Measurements from ENCODE around the gene OXCT2. TPM values are rescaled to one million over a fixed set of nuclear protein-coding genes. Genes with fewer than 3 reads are reported as not detected.

OXCT2 gene
- total and polyA plus RNA-seq, 9 of the 15 experiments (the other 6 are each of a cell fraction or from before 2014, with no cell fraction given) = 0.08 to 0.64 (median 0.22) TPM; not detected in 2

DNA sequence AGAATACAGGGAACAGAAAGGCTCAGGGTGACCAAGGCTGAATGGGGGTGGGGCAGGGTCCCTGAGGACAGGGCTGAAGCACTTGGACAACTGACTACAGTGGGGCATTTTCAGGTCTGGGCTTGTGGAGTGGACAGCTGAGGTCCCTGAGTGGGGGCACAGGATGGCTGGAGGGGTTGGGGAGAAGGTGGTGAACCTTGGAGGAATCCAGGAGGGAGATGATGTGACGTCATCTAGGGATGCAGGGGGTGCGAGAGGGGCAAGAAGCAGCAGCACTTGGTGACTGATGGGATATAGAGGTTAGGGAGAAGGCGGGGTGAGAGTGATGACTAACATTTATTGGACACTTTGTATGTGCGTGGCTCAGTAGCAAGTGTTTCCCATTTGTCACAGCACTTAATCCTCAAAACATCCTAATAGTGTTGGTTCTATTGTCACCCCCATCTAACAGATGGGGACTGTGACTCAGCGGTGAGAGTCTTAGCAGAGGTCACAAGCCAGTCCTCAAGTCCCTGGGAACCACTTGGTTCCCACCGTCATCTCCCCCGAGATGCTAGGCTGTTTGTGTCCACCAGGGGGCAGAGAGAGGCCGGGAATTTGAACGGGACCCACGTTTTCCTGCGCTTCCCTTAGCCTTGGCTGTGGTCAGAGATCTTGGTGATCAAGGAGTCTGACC lies 45.4 kb upstream of the OXCT2 start:
- ChIA-PET POLR2A (interaction anchor here (1.0 kb wide), 1 partner anchor 10 kb away, joined by 3 read pairs; no protein-coding TSS in a partner anchor), CTCF (ENCODE audit: low intra/inter-chr PET ratio) (interaction anchor here (0.7 to 4.7 kb wide), 5 partner anchors 86 to 157 kb away, joined by 5 to 43 read pairs (median 5); partner anchors contain the start of gene MYCL)
- intact Hi-C loops (cut with micrococcal nuclease) (loop anchor here (1.0 to 5.0 kb wide), 4 partner anchors 86 to 216 kb away; no protein-coding TSS in a partner anchor), in situ Hi-C loops (cut with MboI) (no loop called here)
- BruUV-seq (replicated peaks) = no TSS peak
- ATAC-seq = peak; percentile 92
- H3K27me3 ChIP-seq (ENCODE audit: control insufficient read depth in 2 of 2, insufficient read depth in 2 of 2, low read length in 2 of 2) = peaks cover 2 to 8% of the 10 kb centered on the region in 2 experiments; a peak in 2 of 5 replicates
- WGBS (ENCODE audit: insufficient coverage, low coverage, missing lambda C conversion rate) = 9% methylated on average over 11 of the region's 11 CpGs
- H2AFZ ChIP-seq (ENCODE audit: low read depth, low read length) = peak overlapping the region; percentile 81
- H3K27ac ChIP-seq (ENCODE audit: extremely low read depth, low read depth, low read length) = no peak overlapping the region
- no peak overlapping the region for H3K4me2 ChIP-seq (ENCODE audit: insufficient read depth, low read length)
- DNase-seq (ENCODE audit: extremely low read depth in 1 of 4, low spot score in 3 of 4) = peak; percentile 84 to 88 (median 86)
- no peaks in the 10 kb centered on the region for H3K79me2 ChIP-seq (ENCODE audit: control insufficient read depth, insufficient read depth, low read length)
- H3K36me3 ChIP-seq (ENCODE audit: control insufficient read depth, insufficient read depth, low read length) = no peaks in the 10 kb centered on the region
- H3K4me1 ChIP-seq (replicated peaks in 1 of 2; ENCODE audit: control insufficient read depth in 2 of 2, insufficient read depth in 2 of 2, low read length in 2 of 2) = peaks cover 9 to 11% of the 10 kb centered on the region in 2 experiments; a peak in 4 of 5 replicates
- H4K20me1 ChIP-seq (replicated peaks; ENCODE audit: control insufficient read depth, insufficient read depth, low read length) = 0 out of 2 replicates have a peak, but pooled peaks cover 4% of the 10 kb centered on the region
- FAIRE-seq = peak; percentile 98
- H3K9me3 ChIP-seq (replicated peaks; ENCODE audit: control insufficient read depth, insufficient read depth, low read depth, low read length) = no peaks in the 10 kb centered on the region
- H3K9ac ChIP-seq (ENCODE audit: insufficient read depth in 1 of 2, low read depth in 2 of 2, low read length in 2 of 2) = no peak overlapping the region
- no peak overlapping the region for H3K4me3 ChIP-seq
- H3K9me1 ChIP-seq (ENCODE audit: control insufficient read depth, insufficient read depth, low read length) = no peaks in the 10 kb centered on the region
- TF ChIP-seq ZNF224 (CRISPR knock-in tag; IDR thresholded peaks at IDR 0.05) = no peak
- TF ChIP-seq, protein P1, sequence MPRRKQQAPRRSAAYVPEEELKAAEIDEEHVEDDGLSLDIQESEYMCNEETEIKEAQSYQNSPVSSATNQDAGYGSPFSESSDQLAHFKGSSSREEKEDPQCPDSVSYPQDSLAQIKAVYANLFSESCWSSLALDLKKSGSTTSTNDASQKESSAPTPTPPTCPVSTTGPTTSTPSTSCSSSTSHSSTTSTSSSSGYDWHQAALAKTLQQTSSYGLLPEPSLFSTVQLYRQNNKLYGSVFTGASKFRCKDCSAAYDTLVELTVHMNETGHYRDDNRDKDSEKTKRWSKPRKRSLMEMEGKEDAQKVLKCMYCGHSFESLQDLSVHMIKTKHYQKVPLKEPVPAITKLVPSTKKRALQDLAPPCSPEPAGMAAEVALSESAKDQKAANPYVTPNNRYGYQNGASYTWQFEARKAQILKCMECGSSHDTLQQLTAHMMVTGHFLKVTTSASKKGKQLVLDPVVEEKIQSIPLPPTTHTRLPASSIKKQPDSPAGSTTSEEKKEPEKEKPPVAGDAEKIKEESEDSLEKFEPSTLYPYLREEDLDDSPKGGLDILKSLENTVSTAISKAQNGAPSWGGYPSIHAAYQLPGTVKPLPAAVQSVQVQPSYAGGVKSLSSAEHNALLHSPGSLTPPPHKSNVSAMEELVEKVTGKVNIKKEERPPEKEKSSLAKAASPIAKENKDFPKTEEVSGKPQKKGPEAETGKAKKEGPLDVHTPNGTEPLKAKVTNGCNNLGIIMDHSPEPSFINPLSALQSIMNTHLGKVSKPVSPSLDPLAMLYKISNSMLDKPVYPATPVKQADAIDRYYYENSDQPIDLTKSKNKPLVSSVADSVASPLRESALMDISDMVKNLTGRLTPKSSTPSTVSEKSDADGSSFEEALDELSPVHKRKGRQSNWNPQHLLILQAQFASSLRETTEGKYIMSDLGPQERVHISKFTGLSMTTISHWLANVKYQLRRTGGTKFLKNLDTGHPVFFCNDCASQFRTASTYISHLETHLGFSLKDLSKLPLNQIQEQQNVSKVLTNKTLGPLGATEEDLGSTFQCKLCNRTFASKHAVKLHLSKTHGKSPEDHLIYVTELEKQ (CRISPR knock-in tag; IDR thresholded peaks at IDR 0.05) = no peak
- no peak for TF ChIP-seq TAF7 (tag; IDR thresholded peaks at IDR 0.05)
- TF ChIP-seq RBM25 (IDR thresholded peaks at IDR 0.05; ENCODE audit: low read depth, low read length, severe bottlenecking) = no peak
- TF ChIP-seq ZNF785 (CRISPR knock-in tag; IDR thresholded peaks at IDR 0.05) = no peak
- TF ChIP-seq TRIM24 (IDR thresholded peaks at IDR 0.05) = no peak
- TF ChIP-seq, protein P2, sequence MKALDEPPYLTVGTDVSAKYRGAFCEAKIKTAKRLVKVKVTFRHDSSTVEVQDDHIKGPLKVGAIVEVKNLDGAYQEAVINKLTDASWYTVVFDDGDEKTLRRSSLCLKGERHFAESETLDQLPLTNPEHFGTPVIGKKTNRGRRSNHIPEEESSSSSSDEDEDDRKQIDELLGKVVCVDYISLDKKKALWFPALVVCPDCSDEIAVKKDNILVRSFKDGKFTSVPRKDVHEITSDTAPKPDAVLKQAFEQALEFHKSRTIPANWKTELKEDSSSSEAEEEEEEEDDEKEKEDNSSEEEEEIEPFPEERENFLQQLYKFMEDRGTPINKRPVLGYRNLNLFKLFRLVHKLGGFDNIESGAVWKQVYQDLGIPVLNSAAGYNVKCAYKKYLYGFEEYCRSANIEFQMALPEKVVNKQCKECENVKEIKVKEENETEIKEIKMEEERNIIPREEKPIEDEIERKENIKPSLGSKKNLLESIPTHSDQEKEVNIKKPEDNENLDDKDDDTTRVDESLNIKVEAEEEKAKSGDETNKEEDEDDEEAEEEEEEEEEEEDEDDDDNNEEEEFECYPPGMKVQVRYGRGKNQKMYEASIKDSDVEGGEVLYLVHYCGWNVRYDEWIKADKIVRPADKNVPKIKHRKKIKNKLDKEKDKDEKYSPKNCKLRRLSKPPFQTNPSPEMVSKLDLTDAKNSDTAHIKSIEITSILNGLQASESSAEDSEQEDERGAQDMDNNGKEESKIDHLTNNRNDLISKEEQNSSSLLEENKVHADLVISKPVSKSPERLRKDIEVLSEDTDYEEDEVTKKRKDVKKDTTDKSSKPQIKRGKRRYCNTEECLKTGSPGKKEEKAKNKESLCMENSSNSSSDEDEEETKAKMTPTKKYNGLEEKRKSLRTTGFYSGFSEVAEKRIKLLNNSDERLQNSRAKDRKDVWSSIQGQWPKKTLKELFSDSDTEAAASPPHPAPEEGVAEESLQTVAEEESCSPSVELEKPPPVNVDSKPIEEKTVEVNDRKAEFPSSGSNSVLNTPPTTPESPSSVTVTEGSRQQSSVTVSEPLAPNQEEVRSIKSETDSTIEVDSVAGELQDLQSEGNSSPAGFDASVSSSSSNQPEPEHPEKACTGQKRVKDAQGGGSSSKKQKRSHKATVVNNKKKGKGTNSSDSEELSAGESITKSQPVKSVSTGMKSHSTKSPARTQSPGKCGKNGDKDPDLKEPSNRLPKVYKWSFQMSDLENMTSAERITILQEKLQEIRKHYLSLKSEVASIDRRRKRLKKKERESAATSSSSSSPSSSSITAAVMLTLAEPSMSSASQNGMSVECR (CRISPR knock-in tag; IDR thresholded peaks at IDR 0.05) = no peak
- peak; percentile 37 for TF ChIP-seq CBFA2T3 (IDR thresholded peaks at IDR 0.05)
- TF ChIP-seq RCOR1 (IDR thresholded peaks at IDR 0.05; ENCODE audit: borderline replicate concordance in 1 of 2, low read depth in 2 of 2, low read length in 2 of 2) = peak in 1 of 2 experiments; percentile 33; a peak in 1 of 4 replicates

Measured in K562 (cell line).